Choroid plexus epithelial cell (primary cell): ENCODE data around the gene WDR36.

Experiments
- DNase-seq: peaks from one replicate; pipeline ENCODE4 v3.0.0-alpha.2; 2010; ENCODE audit warnings: low read depth
- H3K4me3 ChIP-seq: 2 replicates; pipeline ENCODE4 v1.5.1; 2011; ENCODE audit warnings: low read depth, mild to moderate bottlenecking, control low read depth, low read length, moderate library complexity
- CTCF ChIP-seq: conservative IDR thresholded peaks from 2 replicates; pipeline ENCODE4 v1.5.1; 2011; ENCODE audit warnings: low read depth, mild to moderate bottlenecking, control low read depth, inconsistent platforms, low read length, moderate library complexity

Gene WDR36

GRCh38 chr5:111142932-111143331 is 50.8 kb downstream of the WDR36 start:
- DNase-seq, result peak; percentile 44
- TF ChIP-seq CTCF, result no peak
- no peak overlapping the region for H3K4me3 ChIP-seq

DNA sequence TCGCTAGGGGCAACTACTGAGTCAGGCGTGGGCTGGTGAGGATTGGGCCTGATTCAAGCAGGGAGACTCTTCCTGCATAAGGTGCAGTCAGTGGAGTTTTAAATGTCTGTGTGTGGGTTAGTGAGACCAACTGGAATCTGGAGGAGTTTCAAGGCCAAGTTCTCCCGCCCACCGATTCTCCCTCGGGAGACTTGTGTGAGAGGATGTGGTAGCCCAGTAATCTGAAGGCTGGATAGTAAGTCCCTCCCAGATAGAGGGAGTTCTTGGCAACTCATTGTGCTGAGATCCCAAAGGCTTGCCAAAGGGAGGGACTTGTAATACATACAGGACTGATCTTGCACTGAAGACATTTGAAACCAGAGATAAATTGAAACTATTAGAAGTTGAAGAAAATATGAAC is 51.8 kb downstream of the WDR36 start:
- peak; percentile 97 for DNase-seq
- TF ChIP-seq CTCF, result no peak
- no peak overlapping the region for H3K4me3 ChIP-seq

GRCh38 chr5:111144352-111144930 is 52.3 kb downstream of the WDR36 start:
- H3K4me3 ChIP-seq, result no peak overlapping the region

GRCh38 chr5:111146053-111146452 is 53.9 kb downstream of the WDR36 start:
- TF ChIP-seq CTCF, result no peak

More at GRCh38 chr5:111144352-111144930, 52.3 kb downstream of the WDR36 start:
- peak; percentile 53 for DNase-seq
- peak; percentile 31 for TF ChIP-seq CTCF

GRCh38 chr5:111147502-111147901 is 55.4 kb downstream of the WDR36 start:
- TF ChIP-seq CTCF, result no peak
- H3K4me3 ChIP-seq, result no peak overlapping the region
- no peak for DNase-seq

More at GRCh38 chr5:111146053-111146452, 53.9 kb downstream of the WDR36 start:
- no peak overlapping the region for H3K4me3 ChIP-seq
- DNase-seq, result no peak

DNA sequence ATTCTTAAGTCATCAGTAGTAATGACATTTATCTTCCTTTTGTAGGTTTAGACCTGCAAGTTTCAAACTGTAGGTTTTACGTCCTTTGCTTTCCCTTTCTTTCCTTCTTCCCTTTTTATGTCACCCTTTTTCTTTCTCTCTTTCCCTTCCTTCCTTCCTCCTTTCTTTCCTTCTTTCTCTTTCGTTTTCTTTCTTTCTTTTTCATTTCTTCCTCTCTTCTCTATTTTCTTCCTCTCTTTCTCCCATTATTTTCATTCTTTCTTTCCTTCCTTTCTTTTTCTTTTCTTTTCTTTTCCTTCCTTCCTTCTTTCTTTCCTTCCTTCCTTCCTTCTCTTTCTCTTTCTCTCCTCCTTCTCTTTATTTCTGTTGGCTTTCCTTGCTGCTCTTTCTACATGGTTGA is 59.9 kb downstream of the WDR36 start:
- H3K4me3 ChIP-seq, result no peak overlapping the region
- no peak for TF ChIP-seq CTCF
- no peak for DNase-seq

GRCh38 chr5:111153483-111153882 is 61.3 kb downstream of the WDR36 start:
- no peak for DNase-seq
- TF ChIP-seq CTCF, result no peak
- H3K4me3 ChIP-seq, result no peak overlapping the region
